HepG2 (cell line): ENCODE measurements around the gene DSCAM. TPM values are rescaled to one million over a fixed set of nuclear protein-coding genes. Genes with fewer than 3 reads are reported as not detected.

Experiments
- ATAC-seq: fragments of 200-7000 bp; cut with Tn5 transposase; 3 replicates; pipeline ENCODE4 v1.9.1; 2020; ENCODE audit warnings: mild to moderate bottlenecking, moderate library complexity
- BruUV-seq: library from RNA; stranded (reverse); fragments of 400-500 nt; replicated peaks from 2 replicates; lab custom pipeline; 2021; lab: Mats Ljungman, UMichigan
- CTCF ChIA-PET: fragments of 300-600 bp; formaldehyde crosslinking; extraction: SDS; loops from one replicate; lab custom pipeline; 2021; ENCODE audit warnings: low total read pairs, inconsistent platforms, low intra/inter-chr PET ratio; lab: Yijun Ruan, JAX
- POLR2A ChIA-PET: fragments of 350-600 bp; sonication (Branson Sonifier 250); formaldehyde crosslinking; loops from one replicate; lab custom pipeline; 2020; ENCODE audit warnings: antibody characterized with exemption, inconsistent platforms; lab: Yijun Ruan, JAX
- DNase-seq: peaks from one replicate; pipeline ENCODE4 v3.0.0-alpha.2; 2015; ENCODE audit warnings: low spot score
- FAIRE-seq: peaks from 3 replicates; lab custom pipeline; 2011; peaks lifted over from hg19 to GRCh38; lab: Jason Lieb, UNC
- H2AFZ ChIP-seq: one replicate; pipeline ENCODE4 v1.6.1; 2011; ENCODE audit warnings: low read length, inconsistent platforms
- H3K27ac ChIP-seq: fragments of 300-600 bp; 3 replicates; pipeline ENCODE4 v1.8.0; 2011; ENCODE audit warnings: mixed run types, mild to moderate bottlenecking, mixed read lengths, low read length, inconsistent platforms; ENCODE audit not compliant: insufficient read depth; ENCODE audit errors: extremely low read length
- H3K27me3 ChIP-seq, 2 experiments: fragments of 200-600 bp in 1 of 2; 2 replicates in 1 of 2; 3 replicates in 1 of 2; pipeline versions ENCODE4 v1.6.0 to v1.8.0; 2011; ENCODE audit warnings: low read length in 2 of 2, mild to moderate bottlenecking in 2 of 2, moderate library complexity in 2 of 2, inconsistent platforms in 1 of 2; ENCODE audit not compliant: insufficient read depth in 2 of 2, control insufficient read depth in 1 of 2
- H3K36me3 ChIP-seq, 2 experiments: fragments of 200-600 bp in 1 of 2; replicated peaks in 1 of 2; 2 replicates in 1 of 2; 3 replicates in 1 of 2; pipeline versions ENCODE4 v1.5.1 to v1.8.0; 2011; ENCODE audit warnings: low read length in 2 of 2, inconsistent platforms in 1 of 2; ENCODE audit not compliant: insufficient read depth in 2 of 2, control insufficient read depth in 1 of 2
- H3K4me1 ChIP-seq: 2 replicates; pipeline ENCODE4 v1.5.1; 2012; ENCODE audit warnings: low read length, inconsistent platforms; ENCODE audit not compliant: insufficient read depth
- H3K4me2 ChIP-seq: 2 replicates; pipeline ENCODE4 v1.6.0; 2011; ENCODE audit warnings: low read depth, low read length, inconsistent platforms
- H3K4me3 ChIP-seq, 3 experiments: fragments of 200-600 bp in 1 of 3; sonication (generic), shearing (Covaris generic) in 1 of 3; replicated peaks in 1 of 3; 2 replicates each; pipeline ENCODE4 v1.5.1; 2011 to 2016; ENCODE audit warnings: low read length in 3 of 3, inconsistent platforms in 2 of 3, low read depth in 2 of 3, mild to moderate bottlenecking in 2 of 3, control low read depth in 1 of 3, mixed read lengths in 1 of 3; ENCODE audit not compliant: insufficient read depth in 1 of 3
- H3K79me2 ChIP-seq: one replicate; pipeline ENCODE4 v1.6.1; 2011; ENCODE audit warnings: low read length, inconsistent platforms; ENCODE audit not compliant: insufficient read depth
- H3K9ac ChIP-seq: 2 replicates; pipeline ENCODE4 v1.6.0; 2011; ENCODE audit warnings: mild to moderate bottlenecking, low read depth, low read length, inconsistent platforms; ENCODE audit not compliant: insufficient read depth
- H3K9me3 ChIP-seq: 2 replicates; pipeline ENCODE4 v1.5.1; 2012; ENCODE audit warnings: mild to moderate bottlenecking, low read length
- H4K20me1 ChIP-seq: 2 replicates; pipeline ENCODE4 v1.6.0; 2011; ENCODE audit warnings: inconsistent platforms, mild to moderate bottlenecking, low read length, moderate library complexity; ENCODE audit not compliant: insufficient read depth
- CCDC6 ChIP-seq: sonication (generic); formaldehyde crosslinking; IDR thresholded peaks from 2 replicates; pipeline ENCODE4 v1.8.1; 2022; ENCODE audit warnings: mild to moderate bottlenecking, missing genetic modification reagents, moderate library complexity
- FOSL2 ChIP-seq: sonication (generic); formaldehyde crosslinking; IDR thresholded peaks from 2 replicates; pipeline ENCODE4 v1.4.0; 2020; ENCODE audit warnings: missing genetic modification reagents
- GMEB1 ChIP-seq: sonication (generic); formaldehyde crosslinking; IDR thresholded peaks from 2 replicates; pipeline ENCODE4 v1.5.1; 2020; ENCODE audit warnings: missing genetic modification reagents, mild to moderate bottlenecking, borderline replicate concordance
- WIZ ChIP-seq: sonication (generic); formaldehyde crosslinking; IDR thresholded peaks from 2 replicates; pipeline ENCODE4 v1.5.1; 2020; ENCODE audit warnings: mild to moderate bottlenecking, missing genetic modification reagents
- ZNF264 ChIP-seq: sonication (generic); formaldehyde crosslinking; IDR thresholded peaks from 2 replicates; pipeline ENCODE4 v1.4.0; 2020; ENCODE audit warnings: missing genetic modification reagents
- ZNF660 ChIP-seq: sonication (generic); formaldehyde crosslinking; IDR thresholded peaks from 2 replicates; pipeline ENCODE4 v1.5.1; 2020; ENCODE audit warnings: mild to moderate bottlenecking, low read depth, missing genetic modification reagents, borderline replicate concordance
- ZNF710 ChIP-seq: sonication (generic); formaldehyde crosslinking; IDR thresholded peaks from 2 replicates; pipeline ENCODE4 v1.5.0; 2020; ENCODE audit warnings: mild to moderate bottlenecking, missing genetic modification reagents, borderline replicate concordance
- ZNF770 ChIP-seq: sonication (generic); formaldehyde crosslinking; IDR thresholded peaks from 2 replicates; pipeline ENCODE4 v1.5.0; 2020; ENCODE audit warnings: mild to moderate bottlenecking, missing genetic modification reagents
- ZNF839 ChIP-seq: sonication (generic); formaldehyde crosslinking; IDR thresholded peaks from 2 replicates; pipeline ENCODE4 v1.4.0; 2020; ENCODE audit warnings: missing genetic modification reagents, mild to moderate bottlenecking, borderline replicate concordance
- ZNF879 ChIP-seq: sonication (generic); formaldehyde crosslinking; IDR thresholded peaks from 2 replicates; pipeline ENCODE4 v1.8.1; 2023; ENCODE audit warnings: missing genetic modification reagents
- WGBS: methylation state at CpG from one replicate; pipeline ENCODE4 v1.1.6; 2017; ENCODE audit warnings: low lambda C conversion rate; 5-methylcytosine and 5-hydroxymethylcytosine counted together
- in situ Hi-C: cut with HindIII; loops from 2 replicates; pipeline ENCODE4 v1.10.0; 2017; ENCODE audit warnings: low pct_unique_long_range_greater_than_20kb; ENCODE audit not compliant: extremely low pct_ligation_motif_present
- intact Hi-C: fragments of 100-400 bp; cut with micrococcal nuclease; formaldehyde crosslinking; loops from one replicate; pipeline ENCODE4 v1.10.0; 2022; ENCODE audit not compliant: unreplicated experiment
- polyA plus RNA-seq, 8 experiments: library from polyadenylated mRNA; depleted of rRNA in 3 of 8; stranded (reverse) in 7 of 8; unstranded in 1 of 8; fragments of >200 nt; fragmentation: Illumina TruSeq in 4 of 8; extraction: Trizol in 4 of 8; gene quantifications; 2 replicates each; pipeline versions ENCODE4 v1.2.1 to v1.2.3, GENCODE V29; 2011 to 2016; ENCODE audit warnings: low read depth in 4 of 8, missing spikeins in 1 of 8, mixed read lengths in 1 of 8; ENCODE audit not compliant: insufficient read depth in 1 of 8
- total RNA-seq, 5 experiments: library from RNA; depleted of rRNA; stranded (reverse); fragments of >200 nt; fragmentation: Illumina TruSeq; extraction: Trizol; gene quantifications; 2 replicates each; pipeline ENCODE4 v1.2.3, GENCODE V29; 2016; ENCODE audit warnings: low read depth in 1 of 5
- TF ChIP-seq, protein P1 (sequence below): sonication (generic); formaldehyde crosslinking; IDR thresholded peaks from 2 replicates; pipeline ENCODE4 v1.5.0; 2020; ENCODE audit warnings: missing genetic modification reagents
- TF ChIP-seq, protein P2 (sequence below): sonication (generic); formaldehyde crosslinking; IDR thresholded peaks from 2 replicates; pipeline ENCODE4 v1.4.0; 2020; ENCODE audit warnings: missing genetic modification reagents, borderline replicate concordance

The DSCAM gene
- total and polyA plus RNA-seq, 2 of the 13 experiments (the other 11 are each of a cell fraction or from before 2014, with no cell fraction given): not detected

GRCh38 chr21:40616377-40616704 lies 230.6 kb downstream of the DSCAM start:
- Histone ChIP-seq H3K4me3 (no peak overlapping the region), H3K9me3 (peaks cover 84% of the 10 kb centered on the region), H3K27ac (no peak overlapping the region), H3K36me3 (no peaks in the 10 kb centered on the region), H3K4me1 (no peaks in the 10 kb centered on the region), H3K4me2 (no peak overlapping the region), H2AFZ (no peak overlapping the region), H3K27me3 (no peaks in the 10 kb centered on the region), H3K9ac (no peak overlapping the region), H3K79me2 (no peaks in the 10 kb centered on the region), H4K20me1 (no peaks in the 10 kb centered on the region)
- FAIRE-seq (no peak), ATAC-seq (no peak), DNase-seq (no peak)
- intact Hi-C loops: no loop called here
- ChIA-PET CTCF (no interaction called here), POLR2A (no interaction called here)
- WGBS: 63% methylated on average over 2 of the region's 5 CpGs
- in situ Hi-C loops: no loop called here
- BruUV-seq: no TSS peak
- TF ChIP-seq FOSL2 (no peak), ZNF264 (CRISPR knock-in tag) (no peak), ZNF879 (CRISPR knock-in tag) (no peak), ZNF839 (CRISPR knock-in tag) (no peak), ZNF660 (no peak), ZNF770 (CRISPR knock-in tag) (no peak), WIZ (CRISPR knock-in tag) (no peak), CCDC6 (CRISPR knock-in tag) (no peak), GMEB1 (CRISPR knock-in tag) (no peak), ZNF710 (CRISPR knock-in tag) (no peak)
- TF ChIP-seq, protein P1, sequence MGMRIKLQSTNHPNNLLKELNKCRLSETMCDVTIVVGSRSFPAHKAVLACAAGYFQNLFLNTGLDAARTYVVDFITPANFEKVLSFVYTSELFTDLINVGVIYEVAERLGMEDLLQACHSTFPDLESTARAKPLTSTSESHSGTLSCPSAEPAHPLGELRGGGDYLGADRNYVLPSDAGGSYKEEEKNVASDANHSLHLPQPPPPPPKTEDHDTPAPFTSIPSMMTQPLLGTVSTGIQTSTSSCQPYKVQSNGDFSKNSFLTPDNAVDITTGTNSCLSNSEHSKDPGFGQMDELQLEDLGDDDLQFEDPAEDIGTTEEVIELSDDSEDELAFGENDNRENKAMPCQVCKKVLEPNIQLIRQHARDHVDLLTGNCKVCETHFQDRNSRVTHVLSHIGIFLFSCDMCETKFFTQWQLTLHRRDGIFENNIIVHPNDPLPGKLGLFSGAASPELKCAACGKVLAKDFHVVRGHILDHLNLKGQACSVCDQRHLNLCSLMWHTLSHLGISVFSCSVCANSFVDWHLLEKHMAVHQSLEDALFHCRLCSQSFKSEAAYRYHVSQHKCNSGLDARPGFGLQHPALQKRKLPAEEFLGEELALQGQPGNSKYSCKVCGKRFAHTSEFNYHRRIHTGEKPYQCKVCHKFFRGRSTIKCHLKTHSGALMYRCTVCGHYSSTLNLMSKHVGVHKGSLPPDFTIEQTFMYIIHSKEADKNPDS (CRISPR knock-in tag): no peak
- TF ChIP-seq, protein P2, sequence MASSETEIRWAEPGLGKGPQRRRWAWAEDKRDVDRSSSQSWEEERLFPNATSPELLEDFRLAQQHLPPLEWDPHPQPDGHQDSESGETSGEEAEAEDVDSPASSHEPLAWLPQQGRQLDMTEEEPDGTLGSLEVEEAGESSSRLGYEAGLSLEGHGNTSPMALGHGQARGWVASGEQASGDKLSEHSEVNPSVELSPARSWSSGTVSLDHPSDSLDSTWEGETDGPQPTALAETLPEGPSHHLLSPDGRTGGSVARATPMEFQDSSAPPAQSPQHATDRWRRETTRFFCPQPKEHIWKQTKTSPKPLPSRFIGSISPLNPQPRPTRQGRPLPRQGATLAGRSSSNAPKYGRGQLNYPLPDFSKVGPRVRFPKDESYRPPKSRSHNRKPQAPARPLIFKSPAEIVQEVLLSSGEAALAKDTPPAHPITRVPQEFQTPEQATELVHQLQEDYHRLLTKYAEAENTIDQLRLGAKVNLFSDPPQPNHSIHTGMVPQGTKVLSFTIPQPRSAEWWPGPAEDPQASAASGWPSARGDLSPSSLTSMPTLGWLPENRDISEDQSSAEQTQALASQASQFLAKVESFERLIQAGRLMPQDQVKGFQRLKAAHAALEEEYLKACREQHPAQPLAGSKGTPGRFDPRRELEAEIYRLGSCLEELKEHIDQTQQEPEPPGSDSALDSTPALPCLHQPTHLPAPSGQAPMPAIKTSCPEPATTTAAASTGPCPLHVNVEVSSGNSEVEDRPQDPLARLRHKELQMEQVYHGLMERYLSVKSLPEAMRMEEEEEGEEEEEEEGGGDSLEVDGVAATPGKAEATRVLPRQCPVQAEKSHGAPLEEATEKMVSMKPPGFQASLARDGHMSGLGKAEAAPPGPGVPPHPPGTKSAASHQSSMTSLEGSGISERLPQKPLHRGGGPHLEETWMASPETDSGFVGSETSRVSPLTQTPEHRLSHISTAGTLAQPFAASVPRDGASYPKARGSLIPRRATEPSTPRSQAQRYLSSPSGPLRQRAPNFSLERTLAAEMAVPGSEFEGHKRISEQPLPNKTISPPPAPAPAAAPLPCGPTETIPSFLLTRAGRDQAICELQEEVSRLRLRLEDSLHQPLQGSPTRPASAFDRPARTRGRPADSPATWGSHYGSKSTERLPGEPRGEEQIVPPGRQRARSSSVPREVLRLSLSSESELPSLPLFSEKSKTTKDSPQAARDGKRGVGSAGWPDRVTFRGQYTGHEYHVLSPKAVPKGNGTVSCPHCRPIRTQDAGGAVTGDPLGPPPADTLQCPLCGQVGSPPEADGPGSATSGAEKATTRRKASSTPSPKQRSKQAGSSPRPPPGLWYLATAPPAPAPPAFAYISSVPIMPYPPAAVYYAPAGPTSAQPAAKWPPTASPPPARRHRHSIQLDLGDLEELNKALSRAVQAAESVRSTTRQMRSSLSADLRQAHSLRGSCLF: no peak
